NOMO-1 treated with dmso at 0.1 percent for 144 hours (cell line): ENCODE measurements around the gene RTP5.
"Not testable (repeated sequence)": the region's sequence is repeated elsewhere in the genome, so short reads cannot be mapped to it uniquely, and the experiment has no call there.

Source experiments
- DNase-seq: peaks from one replicate; lab custom pipeline; 2025; ENCODE audit not compliant: unreplicated experiment; lab: John Stamatoyannopoulos, UW

Gene RTP5

GRCh38 chr2:241913703-241914102 lies 44.2 kb downstream of the RTP5 start:
- DNase-seq = no peak

DNA sequence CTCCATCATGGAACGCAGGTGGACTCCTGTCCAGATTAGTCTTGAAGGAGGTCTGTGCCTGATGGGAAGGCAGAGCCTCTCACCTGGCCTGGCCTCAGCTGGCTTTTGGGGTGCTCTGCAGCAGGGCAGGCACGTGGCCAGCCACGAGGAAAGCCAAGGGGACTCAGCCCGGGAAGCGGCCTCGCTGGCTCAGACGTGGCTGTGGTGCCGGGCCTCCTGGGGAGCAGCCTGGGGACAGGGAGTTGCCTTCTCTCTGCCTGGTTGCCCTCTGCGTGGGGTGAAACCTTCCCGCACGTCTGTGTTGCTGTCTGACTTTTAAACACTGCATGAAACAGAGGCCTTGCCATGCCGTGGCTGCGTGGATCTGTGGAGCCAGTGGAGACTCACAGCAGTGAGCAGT lies 45.0 kb downstream of the RTP5 start:
- DNase-seq = no peak

- not testable (repeated sequence) for DNase-seq
Observed at GRCh38 chr2:241921631-241922030, 52.1 kb downstream of the RTP5 start.

DNA sequence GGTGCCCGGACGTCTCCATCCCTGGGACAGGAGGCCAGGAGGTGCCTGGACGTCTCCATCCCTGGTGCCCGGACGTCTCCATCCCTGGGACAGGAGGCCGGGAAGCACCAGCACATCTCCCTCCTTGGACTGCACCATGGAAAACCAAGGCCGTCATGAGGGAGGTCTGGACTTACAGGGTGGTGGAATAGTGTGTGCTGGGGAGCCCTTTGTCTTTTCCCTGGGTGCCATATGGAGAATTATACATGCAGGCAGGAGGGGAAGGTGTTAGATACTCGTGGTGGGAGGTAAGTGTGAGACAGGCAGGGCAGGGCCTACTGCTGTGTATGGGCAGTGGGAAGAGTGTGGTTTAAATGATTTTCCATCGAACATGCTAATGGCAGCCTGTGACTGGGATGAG lies 52.9 kb downstream of the RTP5 start:
- no peak for DNase-seq

DNA sequence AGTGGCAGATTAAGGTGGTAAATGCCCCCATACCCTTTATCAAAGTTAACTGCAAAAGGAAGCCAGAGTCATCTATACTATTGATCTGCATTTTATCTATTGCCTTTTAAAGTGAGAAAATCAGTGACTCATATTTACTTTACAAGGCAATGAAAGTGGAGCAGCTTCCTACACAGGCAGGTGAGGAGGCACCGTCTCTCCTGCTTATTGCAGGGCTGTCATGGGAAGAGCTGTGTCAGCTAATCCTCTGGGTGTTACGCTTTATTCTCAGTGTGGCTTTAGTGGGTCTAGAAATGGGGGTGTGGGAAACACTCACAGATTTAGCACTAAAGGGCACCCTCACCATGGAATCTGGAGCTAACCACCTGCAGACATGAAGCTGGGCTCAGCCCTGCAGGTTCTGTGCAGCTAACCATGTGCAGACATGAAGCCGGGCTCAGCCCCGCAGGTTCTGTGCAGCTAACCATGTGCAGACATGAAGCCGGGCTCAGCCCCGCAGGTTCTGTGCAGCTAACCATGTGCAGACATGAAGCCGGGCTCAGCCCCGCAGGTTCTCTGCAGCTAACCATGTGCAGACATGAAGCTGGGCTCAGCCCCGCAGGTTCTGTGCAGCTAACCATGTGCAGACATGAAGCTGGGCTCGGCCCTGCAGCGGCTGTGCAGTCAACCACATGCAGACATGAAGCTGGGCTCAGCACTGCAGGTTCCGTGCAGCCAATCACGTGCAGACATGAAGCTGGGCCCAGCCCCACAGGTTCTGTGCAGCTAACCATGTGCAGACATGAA lies 53.5 kb downstream of the RTP5 start:
- DNase-seq = not testable (repeated sequence)
